GM21825 (cell line): ENCODE measurements around the gene PITPNM3.

ENCODE experiments used
- ATAC-seq: cut with Tn5 transposase; IDR thresholded peaks from one replicate; pipeline ENCODE4 v1.9.1; 2021; ENCODE audit warnings: mild to moderate bottlenecking, moderate library complexity; ENCODE audit not compliant: unreplicated experiment

The PITPNM3 gene

DNA sequence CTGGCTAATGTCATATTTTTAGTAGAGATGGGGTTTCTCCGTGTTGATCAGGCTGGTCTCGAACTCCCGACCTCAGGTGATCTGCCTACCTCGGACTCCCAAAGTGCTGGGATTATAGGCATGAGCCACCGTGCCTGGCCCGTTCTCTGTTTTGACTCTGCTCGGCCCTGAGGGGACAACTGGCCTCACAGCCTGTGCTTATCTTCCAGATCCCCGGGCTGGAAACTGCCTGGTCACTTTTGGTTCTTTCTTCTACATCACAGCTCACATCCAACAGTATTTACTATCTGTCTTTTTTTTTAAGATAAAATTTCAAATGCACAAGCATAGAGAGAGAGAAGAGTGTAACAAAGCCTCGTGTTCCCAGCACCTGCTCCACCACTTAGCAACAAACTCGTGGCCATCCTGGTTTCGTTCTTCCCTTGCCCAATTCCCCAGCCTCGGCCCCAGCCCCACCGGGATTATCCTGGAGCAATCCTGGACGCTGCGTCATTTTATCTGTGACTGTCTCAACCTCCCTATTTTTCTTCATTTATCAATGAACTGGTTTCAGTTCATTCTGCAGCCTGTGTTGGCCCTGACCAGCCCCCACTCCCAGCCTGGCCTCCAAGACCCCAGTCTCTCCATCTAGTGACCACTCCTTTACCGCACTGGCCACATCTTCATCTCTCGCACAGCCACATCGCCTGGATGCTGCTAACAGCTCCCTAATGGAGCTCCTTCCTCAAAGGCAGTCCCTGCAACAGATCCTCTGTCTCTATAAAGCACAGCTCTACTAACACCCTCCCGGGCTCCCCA, 91.0 kb downstream of the PITPNM3 start:
- no peak for ATAC-seq

DNA sequence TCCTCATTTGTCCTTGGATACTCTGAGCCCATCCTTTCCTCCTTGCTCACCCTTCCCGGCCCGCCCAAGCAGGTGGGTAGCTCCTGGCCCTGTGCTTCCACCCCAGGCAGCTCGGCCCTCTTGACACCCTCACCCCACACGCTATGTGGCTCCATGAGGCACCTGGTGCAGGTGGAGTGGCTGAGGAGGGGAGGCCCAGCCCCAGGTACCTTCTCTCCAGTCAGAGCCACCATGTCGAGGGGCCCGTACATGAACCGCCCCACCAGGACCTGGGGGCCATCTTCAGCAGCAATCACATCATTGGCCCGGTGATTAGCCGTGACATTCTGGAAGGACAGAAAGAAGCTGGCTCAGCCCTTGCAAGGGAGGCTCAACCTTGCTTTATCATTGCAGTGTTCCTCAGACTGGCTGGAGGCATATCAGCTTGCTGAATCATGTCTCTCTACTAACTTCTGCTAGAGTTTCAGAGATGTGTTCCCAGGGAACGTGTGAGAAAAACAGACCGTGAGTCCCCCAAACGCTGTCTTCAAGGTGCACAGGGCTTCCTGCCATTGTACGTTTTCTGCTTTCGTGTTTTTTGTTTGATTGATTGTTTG, 91.8 kb downstream of the PITPNM3 start:
- ATAC-seq, result no peak

DNA sequence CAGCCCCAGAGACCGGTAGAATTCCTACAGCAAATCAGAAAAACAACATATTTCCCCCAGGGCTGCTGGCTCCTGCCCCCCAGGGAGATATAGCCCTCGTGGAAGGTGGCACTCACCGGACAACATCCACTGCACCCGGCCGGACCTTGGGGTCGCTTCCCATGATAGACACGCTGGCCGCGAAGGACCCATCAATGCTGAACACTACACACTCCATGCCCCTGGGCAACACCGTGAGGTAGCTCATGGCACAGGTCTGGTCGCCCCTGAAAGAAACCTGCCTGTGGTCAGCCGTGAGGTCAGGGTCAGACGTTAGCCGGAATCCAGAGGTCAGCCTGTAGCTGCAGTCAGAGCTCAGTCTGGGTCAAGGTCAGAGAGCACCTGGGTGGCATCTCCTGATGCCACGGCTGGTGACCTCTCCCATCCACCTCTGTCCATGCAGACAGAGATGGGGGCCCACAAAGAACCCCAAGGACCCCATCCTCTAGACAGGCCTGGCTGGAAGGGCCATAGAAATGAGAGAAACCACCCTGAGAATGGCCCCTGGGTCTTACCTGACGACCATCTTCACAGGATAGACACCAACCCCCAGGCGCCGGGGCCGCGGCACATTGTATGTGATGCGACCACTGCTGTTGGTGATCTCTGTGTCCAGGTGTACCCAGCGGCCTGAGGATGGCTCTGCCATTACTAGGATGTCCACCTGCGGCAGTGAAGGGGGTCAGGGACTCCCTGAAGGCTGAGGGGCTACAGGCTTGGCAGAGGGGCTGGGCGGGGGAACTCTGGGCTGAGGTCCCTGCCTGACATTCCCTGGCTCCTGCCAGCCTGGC, 92.5 kb downstream of the PITPNM3 start:
- no peak for ATAC-seq

DNA sequence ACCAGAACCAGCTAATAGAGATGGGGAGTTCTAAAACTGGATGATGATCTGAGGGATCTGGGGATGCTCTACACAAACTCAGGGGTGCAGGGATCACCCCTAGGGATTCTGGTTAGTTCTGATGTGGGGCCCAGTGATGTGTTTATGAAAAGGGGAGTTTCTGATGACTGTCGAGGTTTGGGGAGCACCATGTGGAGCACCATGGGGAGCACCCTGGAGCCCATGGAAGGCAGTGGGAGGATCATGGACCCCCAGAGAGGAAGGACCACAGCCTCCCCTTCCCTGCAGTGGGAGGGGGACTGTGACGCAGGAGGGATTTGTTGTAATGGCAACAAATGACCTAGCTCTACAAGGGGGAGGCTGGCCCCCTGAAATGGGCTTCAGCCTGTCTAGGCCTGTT, 93.7 kb downstream of the PITPNM3 start:
- no peak for ATAC-seq

DNA sequence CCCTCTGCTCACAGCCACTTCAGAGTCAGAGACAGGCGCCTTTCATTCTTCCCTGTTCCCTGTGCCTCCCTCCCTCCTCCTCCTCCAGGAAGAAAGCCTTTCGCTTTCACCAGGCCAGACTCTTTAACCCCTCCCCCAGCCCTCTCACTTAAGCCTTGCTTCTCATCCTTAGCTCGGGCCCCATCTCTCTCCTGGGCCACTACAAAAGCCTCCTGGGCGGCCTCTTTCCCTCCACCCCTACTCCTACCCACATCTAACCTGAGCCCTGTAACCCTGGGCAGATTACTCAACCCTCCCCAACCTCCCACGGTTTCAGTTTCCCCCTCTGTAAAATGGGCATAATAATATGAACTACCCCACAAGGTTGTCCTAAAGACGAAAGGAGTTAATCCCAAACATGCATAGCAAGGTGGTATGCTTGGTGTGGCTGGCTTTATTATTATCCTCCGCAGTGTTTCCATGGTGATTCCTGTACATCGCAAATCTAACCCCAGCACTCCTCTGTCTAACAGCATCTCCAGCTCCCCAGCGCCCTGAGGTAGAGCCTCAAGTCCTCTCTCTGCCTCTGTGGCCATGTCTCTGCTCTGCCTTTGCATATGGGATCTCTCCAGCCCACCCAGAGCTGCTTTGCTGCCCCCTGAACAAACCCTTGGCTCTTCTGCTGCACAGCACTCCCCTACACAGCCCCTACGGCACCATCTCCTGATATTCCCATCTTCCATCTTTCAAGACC, 94.4 kb downstream of the PITPNM3 start:
- no peak for ATAC-seq

DNA sequence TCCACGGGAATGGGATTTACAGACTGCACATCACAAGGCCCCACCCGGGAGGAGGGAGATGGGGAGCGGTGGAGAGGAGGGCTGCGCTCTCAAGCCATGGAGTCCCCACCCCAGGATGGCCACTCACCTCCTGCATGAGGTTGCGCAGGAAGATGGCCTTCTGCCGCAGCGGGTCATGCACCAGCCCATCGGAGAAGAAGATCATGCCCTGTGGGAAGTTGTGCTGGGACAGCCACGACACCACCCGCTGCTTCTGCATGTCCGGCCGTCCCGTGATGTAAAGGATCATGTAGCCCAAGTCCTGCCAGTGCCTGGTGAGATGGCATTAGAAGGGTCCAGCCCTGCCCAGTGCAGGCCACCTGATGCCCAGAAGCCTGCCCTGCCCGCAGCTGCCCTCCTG, 95.1 kb downstream of the PITPNM3 start:
- no peak for ATAC-seq

DNA sequence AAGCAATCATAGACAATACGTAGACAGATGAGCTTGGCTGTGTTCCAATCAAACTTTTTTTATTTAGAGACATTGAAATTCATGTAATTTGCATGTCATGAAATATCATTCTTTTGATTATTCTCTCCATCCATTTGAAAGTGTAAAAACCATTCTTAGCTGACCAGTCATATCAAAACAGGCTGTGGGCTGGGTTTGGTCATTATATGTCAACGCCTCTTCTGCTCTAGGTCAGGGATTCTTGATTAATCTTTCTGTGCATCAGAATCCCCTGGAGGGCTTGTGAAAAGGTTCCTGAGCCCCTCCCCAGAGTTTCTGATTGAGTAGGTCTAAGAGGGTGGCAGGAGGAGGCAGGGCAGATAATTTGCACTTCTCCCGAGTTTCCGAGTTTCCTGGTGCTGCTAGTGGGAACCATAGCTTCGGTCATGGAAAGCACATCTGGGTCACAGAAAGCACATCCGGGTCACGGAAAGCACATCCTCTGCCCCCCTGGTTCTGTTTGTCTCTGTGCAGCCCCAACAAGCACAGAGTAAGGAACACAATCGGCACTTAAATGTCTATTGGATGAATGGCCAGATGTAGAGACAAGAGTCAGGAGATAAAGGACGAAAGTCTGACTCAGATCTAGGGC, 95.7 kb downstream of the PITPNM3 start:
- no peak for ATAC-seq

DNA sequence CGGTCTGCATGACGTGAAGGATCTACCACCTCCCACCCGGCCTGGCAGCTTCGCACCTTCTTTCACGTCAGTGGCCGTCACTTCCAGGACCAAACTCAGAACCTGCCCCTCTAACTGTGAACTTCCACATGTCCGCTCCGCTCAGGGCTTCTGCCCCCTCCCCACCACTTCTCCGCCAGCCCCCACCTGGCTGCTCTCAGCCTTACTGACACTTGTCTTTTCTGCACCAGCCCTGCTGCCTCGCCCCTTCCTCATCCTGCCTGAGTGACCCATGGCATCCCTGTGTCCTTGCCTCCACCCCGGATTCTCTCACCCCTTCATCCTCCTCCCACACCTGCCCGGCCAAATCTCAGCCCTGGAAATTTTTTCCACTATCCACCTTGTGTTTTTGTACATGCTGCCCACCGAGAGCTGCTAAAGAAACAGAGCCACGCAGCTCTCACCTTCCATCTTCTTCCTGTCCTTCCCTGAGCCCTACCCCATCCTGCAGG, 97.8 kb downstream of the PITPNM3 start:
- no peak for ATAC-seq

DNA sequence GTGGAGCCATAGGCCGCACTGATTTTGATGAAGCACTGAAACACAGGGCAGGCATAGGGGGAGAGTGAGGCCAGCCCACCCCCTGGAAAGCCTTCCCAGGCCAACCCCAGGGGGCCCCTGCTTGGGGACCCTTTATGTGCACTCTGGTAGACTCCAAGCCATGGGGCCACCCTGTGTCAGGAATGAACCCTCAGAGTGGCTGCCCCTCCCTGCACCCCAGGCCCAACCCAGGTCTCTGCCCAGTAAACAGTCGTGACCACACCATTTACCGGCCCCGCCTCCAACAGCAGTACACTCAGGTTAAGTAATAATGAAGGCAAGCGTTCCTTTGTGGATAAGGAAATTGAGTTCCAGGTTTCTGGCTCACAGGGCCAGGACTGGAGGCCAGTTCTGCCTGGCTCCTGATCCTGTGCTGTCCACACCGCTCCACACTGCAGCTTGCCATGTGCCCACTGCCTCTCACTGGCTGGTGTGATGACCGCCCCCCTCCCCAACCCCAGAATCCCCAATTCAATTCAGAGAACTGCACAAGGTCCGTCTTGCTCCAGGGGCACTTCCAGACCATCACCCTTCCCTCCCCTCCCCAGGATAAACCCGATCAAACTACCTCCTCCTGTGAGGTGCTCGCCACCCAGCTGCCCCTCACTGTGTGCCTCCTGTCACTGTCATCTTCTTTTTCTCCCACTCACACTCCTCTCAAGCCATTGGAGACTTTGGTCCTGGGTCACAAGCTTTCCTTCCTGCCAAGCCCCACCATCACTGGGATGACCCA, 98.5 kb downstream of the PITPNM3 start:
- ATAC-seq, result no peak

DNA sequence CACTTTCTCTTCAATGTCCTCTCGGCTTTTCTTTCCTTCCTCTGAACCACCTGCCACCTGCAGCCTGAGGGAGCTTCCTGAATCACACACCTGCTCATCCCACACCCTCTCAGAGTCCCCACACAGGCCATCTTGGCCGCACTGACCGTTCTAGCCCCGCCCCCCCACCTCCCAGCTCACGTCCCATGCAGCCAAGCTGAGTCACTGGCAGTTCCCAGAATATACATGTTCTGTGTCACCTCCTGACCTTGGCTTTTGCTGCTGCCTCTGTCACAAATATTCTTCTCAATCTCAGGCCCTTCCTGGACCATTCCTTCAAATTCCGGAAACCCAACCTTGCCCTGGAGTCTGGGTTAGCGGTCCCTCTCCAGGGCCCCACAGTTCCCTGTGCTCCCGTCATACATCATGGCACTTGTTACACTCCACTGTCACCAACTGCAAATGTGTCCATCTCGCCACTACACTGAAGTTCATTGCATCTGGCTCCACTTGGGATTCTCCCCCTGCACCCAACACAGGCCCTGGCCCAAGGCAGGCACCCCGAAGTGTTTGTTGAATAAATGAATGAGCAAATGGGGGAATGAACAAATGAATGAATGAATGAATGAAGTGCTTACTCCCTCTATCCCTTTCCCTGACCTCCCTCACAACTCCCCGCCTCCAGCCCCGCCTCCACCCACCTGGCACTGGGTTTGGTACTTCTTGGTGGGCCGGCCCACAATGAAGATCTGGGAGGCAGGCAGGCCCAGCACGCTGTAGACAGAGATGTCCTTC, 99.3 kb downstream of the PITPNM3 start:
- no peak for ATAC-seq

DNA sequence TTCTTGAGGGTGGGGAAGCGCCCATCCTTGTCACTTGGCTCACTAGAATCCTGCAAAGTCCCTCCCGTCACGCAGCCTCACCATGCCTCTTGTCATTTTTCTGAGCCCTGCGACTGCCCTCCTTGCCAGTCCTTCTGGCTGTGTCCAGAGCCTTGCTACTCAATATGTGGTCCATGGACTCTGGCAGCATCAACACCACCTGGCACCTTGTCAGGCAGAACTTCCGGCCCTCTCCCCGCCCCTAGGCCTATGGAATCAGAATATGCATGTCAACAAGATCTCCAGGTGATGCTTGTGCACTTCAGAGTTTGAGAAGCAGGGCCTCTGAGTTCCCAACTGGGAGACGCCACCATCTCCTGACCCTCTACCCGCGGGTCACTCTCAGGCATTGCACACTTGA, 100.0 kb downstream of the PITPNM3 start:
- no peak for ATAC-seq

DNA sequence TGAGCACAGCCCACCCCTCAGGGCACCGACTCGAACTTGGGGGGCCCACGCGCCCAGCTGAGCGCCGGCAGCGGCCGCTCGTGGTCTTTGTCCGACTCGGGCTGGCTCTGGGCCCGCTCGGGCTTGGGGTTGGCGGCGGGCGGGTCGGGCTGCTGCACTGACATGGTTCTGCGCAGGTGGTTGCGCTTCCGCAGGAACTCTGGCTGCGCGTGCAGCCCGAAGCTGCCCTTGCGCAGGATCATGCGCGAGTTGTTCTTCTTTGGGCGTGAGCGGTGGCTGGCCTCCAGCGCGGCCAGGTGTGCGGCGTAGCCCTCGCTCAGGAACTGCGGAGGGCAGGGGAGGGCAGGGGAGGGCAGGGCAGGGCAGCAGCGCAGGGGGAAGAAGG, 101.0 kb downstream of the PITPNM3 start:
- ATAC-seq, result no peak

DNA sequence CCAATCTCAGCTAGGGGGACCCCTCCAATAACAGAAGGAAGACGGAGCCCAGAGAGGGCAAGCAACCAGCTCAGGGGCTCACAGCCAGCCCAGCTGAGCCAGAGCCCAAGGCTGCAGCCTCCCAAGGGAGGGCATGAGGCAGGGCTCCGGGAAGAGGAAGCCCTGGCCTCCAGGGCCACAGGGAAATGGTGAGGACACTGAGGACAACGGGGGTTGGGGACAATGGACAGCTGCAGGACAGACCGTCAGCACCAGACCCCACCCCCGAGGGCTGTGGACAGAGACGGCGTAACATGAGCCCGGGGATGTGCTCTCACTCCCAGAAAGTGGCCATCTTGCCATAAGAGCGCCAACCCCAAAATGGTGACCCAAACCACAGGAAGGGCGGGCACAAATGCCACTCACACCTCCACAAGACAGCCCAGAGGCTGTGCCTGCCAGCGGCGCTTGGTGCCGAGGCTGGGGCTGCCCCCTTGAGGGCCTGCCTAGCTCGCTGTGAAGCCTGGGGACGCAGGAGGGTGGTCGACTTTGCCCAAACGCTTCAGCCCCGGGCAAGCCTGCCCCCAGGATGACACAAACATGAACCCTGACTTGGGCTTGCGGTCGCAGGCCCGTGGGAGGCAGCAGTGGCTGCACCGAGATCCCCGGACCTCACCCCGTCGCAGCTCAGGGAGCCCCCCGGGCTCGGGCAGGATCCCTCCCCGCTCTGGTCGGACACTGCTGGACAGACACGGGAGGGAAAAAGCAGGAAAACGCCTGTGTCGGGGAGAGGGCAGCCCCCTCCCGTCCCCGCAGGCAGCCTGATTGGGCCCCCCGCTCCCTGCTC, 101.6 kb downstream of the PITPNM3 start:
- no peak for ATAC-seq

DNA sequence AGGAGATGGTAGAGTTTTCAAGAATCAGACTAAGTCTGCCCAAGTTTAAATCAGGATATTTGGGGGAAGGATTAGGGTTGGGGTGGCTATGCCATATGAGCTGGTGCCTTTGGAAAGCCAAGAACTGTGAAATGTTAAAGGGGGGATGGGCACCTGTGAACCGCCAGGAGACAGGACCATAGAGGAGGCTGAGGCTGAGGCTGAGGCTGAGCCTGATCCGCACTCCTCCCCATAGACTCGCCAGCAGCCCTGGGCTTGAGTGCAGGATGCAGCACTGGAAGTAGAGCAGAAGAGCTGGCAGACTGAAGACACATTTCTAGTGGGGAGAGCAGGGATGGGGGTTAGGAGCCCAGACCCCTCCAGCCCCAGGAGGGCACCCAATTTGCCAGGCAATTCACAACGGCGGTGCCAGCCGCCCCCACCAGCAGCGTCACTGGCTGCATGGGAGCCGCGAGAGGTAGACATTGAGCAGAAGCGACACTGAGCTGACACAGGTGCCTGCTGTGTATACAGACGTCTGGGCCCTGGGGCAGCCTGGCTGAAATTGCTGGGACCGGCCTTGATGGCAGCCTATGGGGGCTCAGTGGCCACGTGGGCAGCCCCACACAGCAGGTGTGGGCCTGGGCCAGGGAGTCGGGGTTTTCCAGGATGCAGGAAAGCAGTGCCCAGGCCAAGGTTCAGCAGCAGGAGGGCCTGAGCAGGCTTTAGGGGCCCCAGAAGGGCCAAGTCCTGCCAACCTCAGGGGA, 102.9 kb downstream of the PITPNM3 start:
- ATAC-seq, result no peak

DNA sequence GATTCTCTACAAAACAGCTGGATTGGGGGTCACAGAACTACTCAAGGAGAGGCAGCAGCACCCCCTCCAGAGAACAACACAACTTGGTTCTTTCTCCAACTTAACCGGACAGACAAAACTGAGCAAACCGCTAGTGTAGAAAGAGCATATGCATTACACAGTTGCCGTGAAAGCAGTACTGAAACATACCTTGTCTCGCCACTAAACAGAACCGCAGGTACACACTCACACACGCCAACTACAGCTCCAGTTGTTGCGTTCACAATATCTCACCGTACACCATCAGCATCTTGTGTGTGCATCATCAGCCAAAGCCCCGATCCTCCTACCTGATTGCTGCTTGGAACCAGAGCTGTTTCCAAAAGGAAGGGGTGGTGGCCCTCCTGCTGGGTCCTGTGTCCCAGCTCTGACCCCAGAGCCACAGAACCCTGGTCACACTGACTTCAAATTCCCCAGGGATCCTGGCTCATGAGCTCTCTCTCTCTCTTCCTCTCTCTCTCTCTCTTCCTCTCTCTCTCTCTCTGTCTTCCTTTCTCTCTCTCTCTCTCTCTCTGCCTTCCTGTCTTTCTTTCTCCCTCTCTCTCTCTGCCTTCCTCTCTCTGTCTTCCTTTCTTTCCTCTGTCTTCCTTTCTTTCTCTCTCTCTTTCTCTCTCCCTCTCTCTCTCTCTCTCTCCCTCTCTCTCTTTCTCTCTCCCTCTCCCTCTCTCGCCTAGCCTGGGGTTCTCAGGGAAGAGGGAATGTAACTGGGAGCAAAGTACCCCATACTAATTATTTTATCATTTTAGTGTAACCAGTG, 103.7 kb downstream of the PITPNM3 start:
- no peak for ATAC-seq

DNA sequence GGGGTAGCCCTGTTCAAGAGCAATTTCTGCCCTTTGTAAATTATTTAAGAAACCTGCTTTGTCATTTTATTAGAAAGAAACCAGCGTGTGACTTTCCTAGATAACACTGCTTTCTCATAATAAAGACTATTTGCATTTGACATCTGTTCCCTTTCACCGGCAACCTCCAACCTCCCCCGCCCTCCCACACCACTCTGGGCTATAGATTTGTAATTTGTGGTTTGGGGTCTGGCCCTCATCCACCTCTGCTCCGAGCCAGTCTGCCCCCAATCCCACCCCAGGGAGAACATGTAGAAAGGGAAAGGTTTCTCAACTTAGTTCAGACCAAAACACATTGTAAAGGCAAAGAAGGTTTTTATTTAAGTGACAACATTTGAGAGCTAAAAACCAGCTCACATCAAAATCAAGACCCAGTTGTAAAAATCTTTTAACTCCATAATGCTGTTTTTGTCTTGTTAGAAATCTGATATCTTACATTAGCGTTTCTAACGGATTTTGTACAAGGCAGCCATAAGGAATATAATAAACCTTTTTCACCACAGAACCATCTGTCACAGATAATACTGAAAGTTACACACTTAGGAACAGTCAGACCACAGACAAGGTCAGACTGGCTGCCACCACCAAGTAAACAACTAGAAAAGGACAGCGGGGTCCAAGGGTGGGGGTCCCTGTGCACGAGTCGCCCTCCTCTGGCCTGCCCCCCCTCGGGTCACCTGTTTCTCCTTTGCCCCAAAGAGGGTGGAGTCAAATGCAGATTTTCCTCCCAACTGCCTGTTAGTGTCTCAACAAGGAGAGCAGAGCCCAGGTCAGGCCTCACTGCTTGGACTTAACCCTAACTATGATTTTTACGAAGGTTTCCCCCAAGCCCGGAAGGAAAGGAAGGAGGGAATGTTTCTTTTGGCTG, 105.2 kb downstream of the PITPNM3 start:
- no peak for ATAC-seq
